HEK293T (cell line): Measurements from ENCODE around the gene MBNL3.

ENCODE experiments used
- CTCF ChIA-PET: fragments of 350-600 bp; formaldehyde crosslinking; extraction: SDS; loops from one replicate; lab custom pipeline; 2021; ENCODE audit warnings: antibody characterized with exemption, inconsistent platforms; lab: Yijun Ruan, JAX
- POLR2A ChIA-PET: fragments of 350-600 bp; formaldehyde crosslinking; extraction: SDS; loops from one replicate; lab custom pipeline; 2020; ENCODE audit warnings: antibody characterized with exemption, inconsistent platforms; lab: Yijun Ruan, JAX
- DNase-seq: peaks from one replicate; pipeline ENCODE4 v3.0.0; 2012; ENCODE audit warnings: mixed read lengths; ENCODE audit errors: extremely low spot score
- ARNT ChIP-seq: fragments of 450-650 bp; IDR thresholded peaks from 2 replicates; pipeline ENCODE4 v1.6.1; 2017; ENCODE audit warnings: mild to moderate bottlenecking
- BHLHE40 ChIP-seq: fragments of 450-650 bp; IDR thresholded peaks from 2 replicates; pipeline ENCODE4 v1.6.1; 2016; ENCODE audit warnings: mild to moderate bottlenecking, moderate library complexity, borderline replicate concordance
- CTBP1 ChIP-seq: fragments of 450-650 bp; IDR thresholded peaks from 2 replicates; pipeline ENCODE4 v1.6.1; 2016; ENCODE audit warnings: borderline replicate concordance
- ELF4 ChIP-seq: fragments of 450-650 bp; IDR thresholded peaks from 2 replicates; pipeline ENCODE4 v1.6.1; 2017; ENCODE audit warnings: antibody characterized with exemption
- FOXA1 ChIP-seq: fragments of 450-650 bp; IDR thresholded peaks from 2 replicates; pipeline ENCODE4 v1.6.1; 2016; ENCODE audit warnings: mild to moderate bottlenecking
- FOXK2 ChIP-seq: fragments of 450-650 bp; IDR thresholded peaks from 2 replicates; pipeline ENCODE4 v1.6.1; 2016; ENCODE audit warnings: mild to moderate bottlenecking
- FOXM1 ChIP-seq: fragments of 450-650 bp; IDR thresholded peaks from 2 replicates; pipeline ENCODE4 v1.6.1; 2017; ENCODE audit warnings: mild to moderate bottlenecking, borderline replicate concordance
- HDGF ChIP-seq: fragments of 450-650 bp; IDR thresholded peaks from 2 replicates; pipeline ENCODE4 v1.6.1; 2017; ENCODE audit warnings: antibody characterized with exemption, borderline replicate concordance
- L3MBTL2 ChIP-seq: fragments of 450-650 bp; conservative IDR thresholded peaks from 2 replicates; pipeline ENCODE4 v1.6.1; 2016; ENCODE audit warnings: mild to moderate bottlenecking
- LEF1 ChIP-seq: fragments of 450-650 bp; IDR thresholded peaks from 2 replicates; pipeline ENCODE4 v1.6.1; 2017; ENCODE audit warnings: mild to moderate bottlenecking, borderline replicate concordance
- NFRKB ChIP-seq: fragments of 450-650 bp; IDR thresholded peaks from 2 replicates; pipeline ENCODE4 v1.6.1; 2016; ENCODE audit warnings: mild to moderate bottlenecking, moderate library complexity
- SP1 ChIP-seq: fragments of 450-650 bp; IDR thresholded peaks from 2 replicates; pipeline ENCODE4 v1.6.1; 2017
- SUZ12 ChIP-seq: fragments of 450-650 bp; IDR thresholded peaks from 2 replicates; pipeline ENCODE4 v1.6.1; 2016; ENCODE audit warnings: mild to moderate bottlenecking
- TARDBP ChIP-seq: fragments of 450-650 bp; IDR thresholded peaks from 2 replicates; pipeline ENCODE4 v1.6.1; 2016
- ZNF384 ChIP-seq: fragments of 450-650 bp; IDR thresholded peaks from 2 replicates; pipeline ENCODE4 v1.6.1; 2016
- TF ChIP-seq, protein P1 (sequence below): fragments of 450-650 bp; IDR thresholded peaks from 2 replicates; pipeline ENCODE4 v1.6.1; 2016

The MBNL3 gene

DNA sequence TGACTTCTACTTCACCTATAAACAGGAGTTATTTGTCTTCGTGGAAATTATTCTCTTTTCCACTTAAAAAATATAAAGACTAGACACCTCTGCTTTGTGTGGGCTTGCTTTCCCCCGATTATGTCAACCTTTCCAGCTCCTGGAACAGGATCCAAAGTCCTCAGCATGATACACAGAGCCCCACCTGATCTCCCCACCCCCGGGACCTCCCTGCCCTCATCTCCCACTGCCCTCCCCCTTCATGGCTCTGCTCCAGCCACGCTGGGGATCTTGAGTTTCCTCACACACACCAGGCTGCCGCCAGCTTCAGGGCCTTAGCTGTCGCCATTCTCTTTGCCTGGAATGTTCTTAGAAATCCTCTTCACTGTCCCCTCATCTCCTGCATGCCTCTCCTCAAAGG, 55.3 kb downstream of the MBNL3 start:
- no peak for DNase-seq
- CTCF ChIA-PET: no interaction called here
- TF ChIP-seq TARDBP (no peak), CTBP1 (no peak)
- TF ChIP-seq, protein P1, sequence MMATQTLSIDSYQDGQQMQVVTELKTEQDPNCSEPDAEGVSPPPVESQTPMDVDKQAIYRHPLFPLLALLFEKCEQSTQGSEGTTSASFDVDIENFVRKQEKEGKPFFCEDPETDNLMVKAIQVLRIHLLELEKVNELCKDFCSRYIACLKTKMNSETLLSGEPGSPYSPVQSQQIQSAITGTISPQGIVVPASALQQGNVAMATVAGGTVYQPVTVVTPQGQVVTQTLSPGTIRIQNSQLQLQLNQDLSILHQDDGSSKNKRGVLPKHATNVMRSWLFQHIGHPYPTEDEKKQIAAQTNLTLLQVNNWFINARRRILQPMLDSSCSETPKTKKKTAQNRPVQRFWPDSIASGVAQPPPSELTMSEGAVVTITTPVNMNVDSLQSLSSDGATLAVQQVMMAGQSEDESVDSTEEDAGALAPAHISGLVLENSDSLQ: no peak
- POLR2A ChIA-PET: no interaction called here

DNA sequence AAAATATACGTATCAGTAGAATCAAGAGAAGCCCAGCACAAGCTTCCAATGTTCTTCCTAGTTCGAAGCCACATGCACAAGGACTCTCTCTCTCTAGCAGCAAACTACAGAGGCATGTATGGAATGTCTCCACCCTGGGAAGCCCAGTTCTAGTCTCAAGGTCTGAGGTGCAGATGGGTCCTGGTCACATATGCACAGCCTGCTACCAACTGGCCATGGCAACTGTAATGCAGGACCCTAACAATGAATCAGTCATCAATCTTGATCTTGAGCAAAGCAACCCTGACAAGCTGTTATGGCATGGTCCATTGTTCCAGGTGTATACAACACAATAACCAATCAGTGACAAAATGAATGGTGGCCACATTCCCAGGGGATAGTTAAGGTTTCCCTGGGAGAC, 55.8 kb downstream of the MBNL3 start:
- ChIA-PET CTCF (no interaction called here), POLR2A (no interaction called here)
- DNase-seq: no peak
- TF ChIP-seq ZNF384 (no peak), SUZ12 (no peak), BHLHE40 (no peak), FOXM1 (no peak), ARNT (no peak), TARDBP (no peak), NFRKB (no peak), CTBP1 (no peak), HDGF (no peak), LEF1 (no peak), FOXK2 (no peak), FOXA1 (no peak), L3MBTL2 (no peak), ELF4 (no peak), SP1 (no peak)
- TF ChIP-seq, protein P1: no peak

DNA sequence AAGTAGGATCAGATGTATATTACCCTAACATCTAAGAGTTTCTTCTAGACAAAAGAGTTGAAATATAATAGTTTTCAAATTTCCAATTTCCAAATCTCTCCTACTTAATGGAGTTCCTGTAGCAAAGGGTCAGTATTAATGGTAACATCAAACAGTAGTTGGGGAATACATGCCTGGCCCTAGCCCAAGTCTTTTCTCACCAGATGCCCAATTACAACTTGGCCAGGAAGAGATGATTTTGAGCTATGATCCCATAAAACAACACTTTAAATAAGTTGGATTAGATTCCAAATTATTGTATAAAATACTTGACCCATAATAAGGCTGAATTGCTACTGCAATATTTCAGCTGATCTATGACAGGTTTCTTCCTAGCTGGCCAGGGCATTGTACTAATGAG, 59.9 kb downstream of the MBNL3 start:
- DNase-seq: no peak
- POLR2A ChIA-PET: no interaction called here
- CTCF ChIA-PET: no interaction called here
- TF ChIP-seq SP1: no peak
- no peak for TF ChIP-seq FOXK2

DNA sequence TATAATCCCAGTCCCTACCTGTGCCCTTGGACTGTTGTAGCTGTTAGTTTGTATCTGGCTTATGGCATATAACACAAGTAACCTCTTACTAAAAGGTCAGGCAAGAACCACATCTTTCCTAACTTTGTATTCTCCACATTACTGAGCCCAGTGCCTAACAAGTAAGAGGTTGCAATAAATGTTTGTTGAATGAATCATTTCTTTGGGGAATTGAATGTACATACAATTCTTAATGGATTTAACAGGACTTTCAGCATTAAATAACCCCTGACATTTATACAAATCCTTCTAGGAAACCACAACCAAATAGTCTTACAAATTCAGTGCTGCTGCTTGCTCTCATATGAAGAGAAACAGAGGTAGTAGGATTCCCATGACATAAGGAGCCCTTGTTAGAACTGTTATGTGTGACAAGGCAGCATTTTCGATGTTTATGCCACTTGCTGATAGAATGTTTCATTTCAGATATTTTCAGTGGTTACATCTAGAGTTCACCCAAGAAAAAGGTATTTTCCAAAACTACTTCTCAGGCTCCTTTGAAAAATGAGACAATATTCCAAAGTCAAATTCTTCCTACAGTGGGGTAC, 62.0 kb downstream of the MBNL3 start:
- POLR2A ChIA-PET: no interaction called here
- DNase-seq: no peak
- no peak for TF ChIP-seq SP1
- CTCF ChIA-PET: no interaction called here

DNA sequence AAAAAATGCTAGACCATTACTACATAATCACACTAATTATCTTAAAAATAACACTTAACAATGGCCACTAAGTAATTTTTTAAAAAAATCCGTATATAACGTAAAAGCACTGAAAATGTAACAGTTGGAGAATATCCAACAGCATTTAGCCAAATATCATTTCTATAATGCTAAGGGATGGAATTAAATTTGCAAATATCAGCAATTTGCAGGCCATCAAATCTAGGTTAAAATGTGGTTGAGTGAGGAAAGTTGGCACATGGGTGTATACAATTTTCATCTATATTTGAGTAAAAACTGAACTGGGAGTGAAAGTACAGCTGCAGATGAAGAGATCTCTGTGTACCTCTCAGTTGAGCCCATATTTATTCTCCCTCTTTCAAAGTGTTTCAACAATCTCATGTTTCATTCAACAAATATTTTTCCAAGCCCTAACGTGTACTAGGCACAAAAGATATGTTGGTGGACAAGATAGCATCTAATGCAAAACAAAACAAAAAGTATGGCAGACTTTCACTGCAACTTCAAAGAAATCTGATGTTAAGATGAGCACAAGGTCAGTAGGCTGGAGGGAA, 63.0 kb downstream of the MBNL3 start:
- POLR2A ChIA-PET: no interaction called here
- CTCF ChIA-PET: no interaction called here
- no peak for DNase-seq
- TF ChIP-seq SUZ12 (no peak), HDGF (no peak), FOXA1 (no peak)
- TF ChIP-seq, protein P1: no peak

DNA sequence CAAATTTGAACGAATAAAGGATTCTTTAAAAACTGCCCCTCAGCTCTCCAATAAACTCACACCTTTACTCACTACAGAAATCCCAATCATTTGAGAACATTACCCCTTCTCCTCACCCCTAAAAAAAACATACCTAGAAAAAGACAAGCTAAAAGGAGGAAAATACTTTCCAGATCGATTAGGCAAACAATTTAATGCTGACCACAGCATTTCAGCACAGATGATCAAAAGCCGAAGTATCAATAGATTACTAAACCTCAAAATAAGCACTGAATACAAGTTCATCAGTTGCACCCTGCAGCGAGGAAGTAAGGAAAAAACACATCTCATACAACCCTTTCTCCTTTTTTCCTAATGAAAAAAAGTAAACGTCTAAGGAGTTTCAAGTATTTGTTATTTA, 65.5 kb downstream of the MBNL3 start:
- no peak for DNase-seq
- TF ChIP-seq, protein P1: no peak
- no peak for TF ChIP-seq SP1
- no peak for TF ChIP-seq L3MBTL2
- TF ChIP-seq TARDBP: no peak
- TF ChIP-seq FOXK2: no peak
- no peak for TF ChIP-seq ARNT
- POLR2A ChIA-PET: no interaction called here
- CTCF ChIA-PET: no interaction called here

DNA sequence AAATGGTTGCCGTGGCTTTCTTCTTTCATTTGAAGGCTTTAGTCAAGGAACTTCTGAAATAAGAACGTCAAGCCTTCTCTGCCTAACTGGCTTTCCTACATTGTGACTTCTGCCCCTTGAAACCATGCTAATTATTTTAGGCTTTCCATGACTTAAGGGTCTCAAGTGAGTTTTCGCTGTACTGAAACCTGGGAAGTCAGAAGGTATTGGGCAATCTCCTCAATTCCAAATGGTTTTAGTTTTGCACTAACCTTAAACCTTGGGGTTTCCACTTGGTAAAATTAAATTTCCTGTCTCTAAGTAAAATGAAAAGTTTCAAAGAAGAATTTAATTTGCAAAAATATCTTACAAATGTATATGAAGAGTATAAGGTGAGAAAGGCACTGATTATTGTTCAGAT, 73.8 kb downstream of the MBNL3 start:
- POLR2A ChIA-PET: no interaction called here
- no peak for DNase-seq
- CTCF ChIA-PET: no interaction called here
- TF ChIP-seq FOXA1 (no peak), ZNF384 (no peak), ARNT (no peak), L3MBTL2 (no peak), LEF1 (no peak), TARDBP (no peak), FOXM1 (no peak)
- TF ChIP-seq, protein P1: no peak
